K562 (cell line): ENCODE measurements around the gene SPRED2. TPM values are rescaled to one million over a fixed set of nuclear protein-coding genes. Genes with fewer than 3 reads are reported as not detected.

Experiments used
- ASH1L ChIP-seq: fragments of 450-650 bp; IDR thresholded peaks from 2 replicates; pipeline ENCODE4 v1.6.1; 2018; ENCODE audit warnings: borderline replicate concordance, mild to moderate bottlenecking, low read depth; ENCODE audit not compliant: partially characterized antibody
- CBFB ChIP-seq: sonication (generic); formaldehyde crosslinking; IDR thresholded peaks from 2 replicates; pipeline ENCODE4 v1.4.0; 2020; ENCODE audit warnings: mild to moderate bottlenecking, missing genetic modification reagents
- CXXC5 ChIP-seq: fragments of 250-450 bp; sonication (Bioruptor Pico); IDR thresholded peaks from 2 replicates; pipeline ENCODE4 v1.8.0; 2022; ENCODE audit warnings: inconsistent platforms, mild to moderate bottlenecking, moderate library complexity
- DIDO1 ChIP-seq: fragments of 450-650 bp; IDR thresholded peaks from 2 replicates; pipeline ENCODE4 v1.6.1; 2016; ENCODE audit warnings: low read depth, missing biosample characterization, missing genetic modification characterization
- E2F3 ChIP-seq: fragments of 250-450 bp; sonication (Bioruptor Pico); IDR thresholded peaks from 2 replicates; pipeline ENCODE4 v1.4.0; 2020; ENCODE audit warnings: mild to moderate bottlenecking
- ELF2 ChIP-seq: fragments of 250-450 bp; sonication (Bioruptor Pico); IDR thresholded peaks from 2 replicates; pipeline ENCODE4 v1.5.0; 2021; ENCODE audit warnings: mild to moderate bottlenecking
- FOXM1 ChIP-seq, 2 experiments: fragments of 450-650 bp in 1 of 2; sonication (generic) in 1 of 2; formaldehyde crosslinking in 1 of 2; IDR thresholded peaks; 2 replicates each; pipeline versions ENCODE4 v1.6.1 to v1.9.0; 2017 to 2022; ENCODE audit warnings: low read depth in 2 of 2, mild to moderate bottlenecking in 2 of 2, missing genetic modification reagents in 1 of 2, moderate library complexity in 1 of 2
- HDAC3 ChIP-seq: fragments of 450-650 bp; IDR thresholded peaks from 2 replicates; pipeline ENCODE4 v1.6.1; 2018; ENCODE audit warnings: borderline replicate concordance, mild to moderate bottlenecking, moderate library complexity; ENCODE audit not compliant: partially characterized antibody
- KLF6 ChIP-seq: fragments of 250-450 bp; sonication (Bioruptor Pico); IDR thresholded peaks from 2 replicates; pipeline ENCODE4 v1.4.0; 2020; ENCODE audit warnings: mild to moderate bottlenecking, moderate library complexity, borderline replicate concordance
- MEF2A ChIP-seq: IDR thresholded peaks from 2 replicates; pipeline ENCODE4 v1.6.1; 2011; ENCODE audit warnings: low read depth, mild to moderate bottlenecking, low read length, moderate library complexity; ENCODE audit not compliant: control insufficient read depth
- MIER1 ChIP-seq: fragments of 450-650 bp; IDR thresholded peaks from 2 replicates; pipeline ENCODE4 v1.6.1; 2016; ENCODE audit warnings: antibody characterized with exemption, mild to moderate bottlenecking, low read depth
- NCOA1 ChIP-seq: fragments of 450-650 bp; IDR thresholded peaks from 2 replicates; pipeline ENCODE4 v1.6.1; 2016; ENCODE audit warnings: low read depth
- POLR2B ChIP-seq: fragments of 450-650 bp; IDR thresholded peaks from 2 replicates; pipeline ENCODE4 v1.6.1; 2018; ENCODE audit warnings: low read depth; ENCODE audit not compliant: partially characterized antibody
- TAF9B ChIP-seq: fragments of 450-650 bp; IDR thresholded peaks from 2 replicates; pipeline ENCODE4 v1.6.1; 2018; ENCODE audit warnings: mild to moderate bottlenecking; ENCODE audit not compliant: partially characterized antibody
- TBP ChIP-seq: optimal IDR thresholded peaks from 2 replicates; pipeline ENCODE3; 2011; ENCODE audit warnings: low read depth, low read length, improper control_type of control experiment
- TCF7L2 ChIP-seq: fragments of 150-350 bp; IDR thresholded peaks from 2 replicates; pipeline ENCODE4 v1.6.1; 2016; ENCODE audit warnings: low read depth, mild to moderate bottlenecking, low read length, moderate library complexity
- ZKSCAN3 ChIP-seq: fragments of 250-450 bp; sonication (Bioruptor Pico); IDR thresholded peaks from 2 replicates; pipeline ENCODE4 v1.4.0; 2020
- ZSCAN29 ChIP-seq: fragments of 450-650 bp; IDR thresholded peaks from 2 replicates; pipeline ENCODE4 v1.6.1; 2017
- polyA plus RNA-seq, 8 experiments: library from polyadenylated mRNA; depleted of rRNA in 4 of 8; stranded (reverse) in 5 of 8; unstranded in 3 of 8; fragments of >200 nt; fragmentation: Nextera tagmentation in 2 of 8; fragmentation: Illumina TruSeq in 1 of 8; extraction: Ambion mirVana in 2 of 8; extraction: Trizol in 1 of 8; gene quantifications; 2 replicates each; pipeline versions ENCODE4 v1.2.1 to v1.2.3, GENCODE V29; 2011 to 2014; ENCODE audit warnings: inconsistent platforms in 1 of 8, missing spikeins in 1 of 8
- total RNA-seq, 7 experiments: library from RNA; depleted of rRNA in 6 of 7; stranded (reverse); fragments of >200 nt in 6 of 7; fragmentation: Illumina TruSeq in 2 of 7; extraction: Trizol in 2 of 7; gene quantifications; 2 replicates each; pipeline versions ENCODE4 v1.2.1 to v1.2.3, GENCODE V29; 2011 to 2021; ENCODE audit warnings: low replicate concordance in 1 of 7
- TF ChIP-seq, protein P1 (sequence below): fragments of 450-650 bp; IDR thresholded peaks from one replicate; pipeline ENCODE4 v1.6.1; 2018; ENCODE audit warnings: mild to moderate bottlenecking, moderate library complexity; ENCODE audit not compliant: partially characterized antibody
- TF ChIP-seq, protein P2 (sequence below): sonication (generic); formaldehyde crosslinking; IDR thresholded peaks from 2 replicates; pipeline ENCODE4 v1.9.0; 2022; ENCODE audit warnings: mild to moderate bottlenecking, missing genetic modification reagents
- TF ChIP-seq, protein P3 (sequence below): fragments of 250-450 bp; sonication (Bioruptor Pico); IDR thresholded peaks from 2 replicates; pipeline ENCODE4 v1.8.0; 2021; ENCODE audit warnings: mild to moderate bottlenecking, moderate library complexity
- TF ChIP-seq, protein P4 (sequence below), 2 experiments: IDR thresholded peaks; 2 replicates each; pipeline ENCODE4 v1.6.1; 2012; ENCODE audit warnings: improper control_type of control experiment in 2 of 2, low read depth in 2 of 2, low read length in 2 of 2, borderline replicate concordance in 1 of 2

The SPRED2 gene
- total and polyA plus RNA-seq, 9 of the 15 experiments (the other 6 are each of a cell fraction or from before 2014, with no cell fraction given): 4.6 to 50.8 (median 14.1) TPM

DNA sequence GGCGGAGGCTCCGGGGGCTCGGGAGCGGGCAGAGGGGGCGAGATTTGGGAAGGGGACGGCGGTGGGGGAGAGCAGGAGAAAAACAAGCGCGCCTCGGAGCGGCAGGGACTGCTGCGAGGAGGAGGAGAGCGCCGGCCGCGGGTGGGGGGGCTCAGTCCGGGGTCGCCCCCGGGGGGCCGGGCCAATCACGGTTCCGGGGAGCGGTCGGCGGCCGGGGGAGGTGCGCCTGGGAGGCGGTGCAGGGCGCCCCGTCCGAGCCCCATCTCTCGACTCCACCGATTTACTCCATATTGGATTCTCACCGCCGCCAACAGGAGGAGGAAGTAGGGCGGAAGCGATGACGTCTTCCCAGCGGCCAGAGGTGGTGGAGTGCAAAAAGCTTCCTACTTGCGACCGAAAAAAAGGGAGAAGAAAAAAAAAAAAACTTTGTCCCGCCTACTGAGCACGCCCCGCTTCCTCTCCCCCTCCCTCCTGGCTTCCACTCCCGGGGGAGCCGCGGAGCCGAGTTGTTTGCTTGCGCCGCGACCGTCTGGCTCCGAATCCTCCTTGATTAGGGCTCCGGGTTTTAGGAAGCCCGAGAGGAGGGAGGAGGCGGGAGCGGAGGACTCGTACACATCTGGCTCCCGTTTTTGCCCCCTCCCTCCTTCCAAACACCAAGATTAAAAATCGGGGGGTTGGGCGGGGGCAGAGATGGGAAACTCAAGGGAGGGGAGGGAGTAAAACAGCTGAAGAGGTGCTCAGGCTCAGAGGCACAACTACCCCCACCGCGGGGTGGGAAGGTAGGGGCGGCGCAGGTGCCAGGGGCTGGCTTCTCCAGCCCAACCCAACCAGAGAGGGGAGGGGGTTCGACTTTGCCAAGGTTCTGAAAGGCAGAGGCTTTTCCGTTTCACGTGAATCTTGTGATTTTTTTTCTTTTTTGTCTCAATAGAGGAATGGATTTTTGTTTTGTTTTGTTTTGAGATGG lies at the start of gene SPRED2 (continued):
- TF ChIP-seq, protein P1, sequence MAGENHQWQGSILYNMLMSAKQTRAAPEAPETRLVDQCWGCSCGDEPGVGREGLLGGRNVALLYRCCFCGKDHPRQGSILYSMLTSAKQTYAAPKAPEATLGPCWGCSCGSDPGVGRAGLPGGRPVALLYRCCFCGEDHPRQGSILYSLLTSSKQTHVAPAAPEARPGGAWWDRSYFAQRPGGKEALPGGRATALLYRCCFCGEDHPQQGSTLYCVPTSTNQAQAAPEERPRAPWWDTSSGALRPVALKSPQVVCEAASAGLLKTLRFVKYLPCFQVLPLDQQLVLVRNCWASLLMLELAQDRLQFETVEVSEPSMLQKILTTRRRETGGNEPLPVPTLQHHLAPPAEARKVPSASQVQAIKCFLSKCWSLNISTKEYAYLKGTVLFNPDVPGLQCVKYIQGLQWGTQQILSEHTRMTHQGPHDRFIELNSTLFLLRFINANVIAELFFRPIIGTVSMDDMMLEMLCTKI: no peak
- TF ChIP-seq, protein P2, sequence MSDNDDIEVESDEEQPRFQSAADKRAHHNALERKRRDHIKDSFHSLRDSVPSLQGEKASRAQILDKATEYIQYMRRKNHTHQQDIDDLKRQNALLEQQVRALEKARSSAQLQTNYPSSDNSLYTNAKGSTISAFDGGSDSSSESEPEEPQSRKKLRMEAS: 0 out of 2 replicates have a peak, but pooled peaks have one; percentile 48
- TF ChIP-seq CXXC5 (peak; percentile 95), ZSCAN29 (peak; percentile 84), ASH1L (no peak), KLF6 (CRISPR knock-in tag) (peak; percentile 39; the same call in 1 of the 2 replicates), POLR2B (peak; percentile 72), E2F3 (CRISPR knock-in tag) (0 out of 2 replicates have a peak, but pooled peaks have one; percentile 33), TAF9B (peak; percentile 81), TBP (peak; percentile 88), ZKSCAN3 (CRISPR knock-in tag) (no peak), DIDO1 (tag) (peak; percentile 55; the same call in 1 of the 2 replicates), MIER1 (0 out of 2 replicates have a peak, but pooled peaks have one; percentile 34), HDAC3 (peak; percentile 84), NCOA1 (peak; percentile 72), TCF7L2 (no peak), CBFB (CRISPR knock-in tag) (no peak), MEF2A (peak; percentile 57; the same call in 1 of the 2 replicates), FOXM1 (IDR thresholded peaks at IDR 0.05; ENCODE audit: low read depth) (peak; percentile 90), FOXM1 (CRISPR knock-in tag; IDR thresholded peaks at IDR 0.05; ENCODE audit: low read depth) (no peak), ELF2 (CRISPR knock-in tag) (no peak)
- TF ChIP-seq, protein P3, sequence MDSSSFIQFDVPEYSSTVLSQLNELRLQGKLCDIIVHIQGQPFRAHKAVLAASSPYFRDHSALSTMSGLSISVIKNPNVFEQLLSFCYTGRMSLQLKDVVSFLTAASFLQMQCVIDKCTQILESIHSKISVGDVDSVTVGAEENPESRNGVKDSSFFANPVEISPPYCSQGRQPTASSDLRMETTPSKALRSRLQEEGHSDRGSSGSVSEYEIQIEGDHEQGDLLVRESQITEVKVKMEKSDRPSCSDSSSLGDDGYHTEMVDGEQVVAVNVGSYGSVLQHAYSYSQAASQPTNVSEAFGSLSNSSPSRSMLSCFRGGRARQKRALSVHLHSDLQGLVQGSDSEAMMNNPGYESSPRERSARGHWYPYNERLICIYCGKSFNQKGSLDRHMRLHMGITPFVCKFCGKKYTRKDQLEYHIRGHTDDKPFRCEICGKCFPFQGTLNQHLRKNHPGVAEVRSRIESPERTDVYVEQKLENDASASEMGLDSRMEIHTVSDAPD (CRISPR knock-in tag): no peak
- TF ChIP-seq, protein P4, sequence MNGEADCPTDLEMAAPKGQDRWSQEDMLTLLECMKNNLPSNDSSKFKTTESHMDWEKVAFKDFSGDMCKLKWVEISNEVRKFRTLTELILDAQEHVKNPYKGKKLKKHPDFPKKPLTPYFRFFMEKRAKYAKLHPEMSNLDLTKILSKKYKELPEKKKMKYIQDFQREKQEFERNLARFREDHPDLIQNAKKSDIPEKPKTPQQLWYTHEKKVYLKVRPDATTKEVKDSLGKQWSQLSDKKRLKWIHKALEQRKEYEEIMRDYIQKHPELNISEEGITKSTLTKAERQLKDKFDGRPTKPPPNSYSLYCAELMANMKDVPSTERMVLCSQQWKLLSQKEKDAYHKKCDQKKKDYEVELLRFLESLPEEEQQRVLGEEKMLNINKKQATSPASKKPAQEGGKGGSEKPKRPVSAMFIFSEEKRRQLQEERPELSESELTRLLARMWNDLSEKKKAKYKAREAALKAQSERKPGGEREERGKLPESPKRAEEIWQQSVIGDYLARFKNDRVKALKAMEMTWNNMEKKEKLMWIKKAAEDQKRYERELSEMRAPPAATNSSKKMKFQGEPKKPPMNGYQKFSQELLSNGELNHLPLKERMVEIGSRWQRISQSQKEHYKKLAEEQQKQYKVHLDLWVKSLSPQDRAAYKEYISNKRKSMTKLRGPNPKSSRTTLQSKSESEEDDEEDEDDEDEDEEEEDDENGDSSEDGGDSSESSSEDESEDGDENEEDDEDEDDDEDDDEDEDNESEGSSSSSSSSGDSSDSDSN (IDR thresholded peaks at IDR 0.05; ENCODE audit: borderline replicate concordance in 1 of 2, low read depth in 2 of 2, low read length in 2 of 2): peak; percentile 99 to 100
